SJCRH30 (cell line): ENCODE measurements around the gene DNAH17. TPM values are rescaled to one million over a fixed set of nuclear protein-coding genes. Genes with fewer than 3 reads are reported as not detected.

Source experiments
- DNase-seq, 2 experiments: peaks; one replicate each; pipeline ENCODE4 v3.0.0-alpha.2; 2015 to 2020
- H3K27ac ChIP-seq: fragments of 250-450 bp; sonication (Bioruptor Pico); 2 replicates; pipeline ENCODE4 v1.5.1; 2020; ENCODE audit warnings: mild to moderate bottlenecking, moderate library complexity
- H3K27me3 ChIP-seq: fragments of 250-450 bp; sonication (Bioruptor Pico); 2 replicates; pipeline ENCODE4 v1.5.1; 2020; ENCODE audit warnings: mild to moderate bottlenecking, moderate library complexity
- H3K36me3 ChIP-seq: fragments of 250-450 bp; sonication (Bioruptor Pico); 2 replicates; pipeline ENCODE4 v1.5.1; 2020; ENCODE audit warnings: mild to moderate bottlenecking, moderate library complexity
- H3K4me1 ChIP-seq: fragments of 250-450 bp; sonication (Bioruptor Pico); 2 replicates; pipeline ENCODE4 v1.5.1; 2020; ENCODE audit warnings: mild to moderate bottlenecking, moderate library complexity
- H3K4me3 ChIP-seq: fragments of 250-450 bp; sonication (Bioruptor Pico); 2 replicates; pipeline ENCODE4 v1.5.1; 2020; ENCODE audit warnings: mild to moderate bottlenecking, moderate library complexity
- H3K9me3 ChIP-seq: fragments of 250-450 bp; sonication (Bioruptor Pico); replicated peaks from 2 replicates; pipeline ENCODE4 v1.5.1; 2020; ENCODE audit warnings: mild to moderate bottlenecking, moderate library complexity
- total RNA-seq: library from RNA; depleted of rRNA; stranded (reverse); fragments of >200 nt; shearing (Covaris generic); gene quantifications from 2 replicates; pipeline ENCODE4 v1.2.3, GENCODE V29; 2014

Gene DNAH17
- total RNA-seq, 1 experiment from 2014 or later = 3.1 TPM

- Histone ChIP-seq H3K9me3 (no peaks in the 10 kb centered on the region), H3K36me3 (no peaks in the 10 kb centered on the region), H3K27ac (no peak overlapping the region), H3K4me1 (peaks cover 2% of the 10 kb centered on the region; the same call in 1 of the 2 replicates), H3K27me3 (no peaks in the 10 kb centered on the region), H3K4me3 (no peak overlapping the region)
- DNase-seq = no peak
These were observed 118.4 kb downstream of the DNAH17 start for GRCh38 chr17:78458736-78459335.

- DNase-seq = no peak
- Histone ChIP-seq H3K27me3 (no peaks in the 10 kb centered on the region), H3K27ac (no peak overlapping the region), H3K4me3 (no peak overlapping the region), H3K9me3 (no peaks in the 10 kb centered on the region), H3K4me1 (peaks cover 2% of the 10 kb centered on the region; the same call in 1 of the 2 replicates), H3K36me3 (no peaks in the 10 kb centered on the region)
These were observed 119.1 kb downstream of the DNAH17 start for GRCh38 chr17:78458091-78458490.

- no peaks in the 10 kb centered on the region for H3K9me3 ChIP-seq
- no peak for DNase-seq
- no peak overlapping the region for H3K4me3 ChIP-seq
- H3K27ac ChIP-seq = no peak overlapping the region
- H3K36me3 ChIP-seq = no peaks in the 10 kb centered on the region
- no peaks in the 10 kb centered on the region for H3K27me3 ChIP-seq
- peaks cover 15% of the 10 kb centered on the region for H3K4me1 ChIP-seq
These were observed 122.8 kb downstream of the DNAH17 start for GRCh38 chr17:78454346-78454745.

GRCh38 chr17:78451753-78452152, 125.4 kb downstream of the DNAH17 start:
- peaks cover 12% of the 10 kb centered on the region for H3K4me1 ChIP-seq
- H3K4me3 ChIP-seq = no peak overlapping the region
- H3K27ac ChIP-seq = no peak overlapping the region
- DNase-seq = no peak
- no peaks in the 10 kb centered on the region for H3K27me3 ChIP-seq
- H3K9me3 ChIP-seq = no peaks in the 10 kb centered on the region
- no peaks in the 10 kb centered on the region for H3K36me3 ChIP-seq

- no peaks in the 10 kb centered on the region for H3K27me3 ChIP-seq
- H3K9me3 ChIP-seq = no peaks in the 10 kb centered on the region
- peak; percentile 93 to 96 for DNase-seq
- H3K4me3 ChIP-seq = no peak overlapping the region
- H3K4me1 ChIP-seq = peaks cover 12% of the 10 kb centered on the region
- H3K36me3 ChIP-seq = no peaks in the 10 kb centered on the region
- H3K27ac ChIP-seq = peak overlapping the region; percentile 17; the same call in 1 of the 2 replicates
These were observed 126.4 kb downstream of the DNAH17 start for GRCh38 chr17:78450696-78451345.

GRCh38 chr17:78449983-78450595, 127.1 kb downstream of the DNAH17 start:
- Histone ChIP-seq H3K27ac (no peak overlapping the region), H3K4me3 (no peak overlapping the region), H3K4me1 (peaks cover 12% of the 10 kb centered on the region), H3K36me3 (no peaks in the 10 kb centered on the region), H3K9me3 (no peaks in the 10 kb centered on the region), H3K27me3 (no peaks in the 10 kb centered on the region)
- no peak for DNase-seq

- peak in 1 of 2 experiments; percentile 57 for DNase-seq
- Histone ChIP-seq H3K27ac (no peak overlapping the region), H3K27me3 (no peaks in the 10 kb centered on the region), H3K4me1 (peaks cover 12% of the 10 kb centered on the region), H3K4me3 (no peak overlapping the region), H3K9me3 (no peaks in the 10 kb centered on the region), H3K36me3 (no peaks in the 10 kb centered on the region)
These were observed 128.7 kb downstream of the DNAH17 start for GRCh38 chr17:78448356-78448993.

GRCh38 chr17:78446833-78447232, 130.4 kb downstream of the DNAH17 start:
- Histone ChIP-seq H3K4me1 (peaks cover 12% of the 10 kb centered on the region), H3K27me3 (no peaks in the 10 kb centered on the region), H3K27ac (no peak overlapping the region), H3K9me3 (no peaks in the 10 kb centered on the region), H3K36me3 (no peaks in the 10 kb centered on the region), H3K4me3 (no peak overlapping the region)
- no peak for DNase-seq

GRCh38 chr17:78444392-78444791, 132.8 kb downstream of the DNAH17 start:
- H3K27me3 ChIP-seq = no peaks in the 10 kb centered on the region
- H3K36me3 ChIP-seq = no peaks in the 10 kb centered on the region
- no peak for DNase-seq
- no peak overlapping the region for H3K27ac ChIP-seq
- H3K4me3 ChIP-seq = no peak overlapping the region
- 0 out of 2 replicates have a peak, but pooled peaks cover 6% of the 10 kb centered on the region for H3K4me1 ChIP-seq
- no peaks in the 10 kb centered on the region for H3K9me3 ChIP-seq

- Histone ChIP-seq H3K36me3 (no peaks in the 10 kb centered on the region), H3K4me3 (no peak overlapping the region)
- no peak for DNase-seq
These were observed 134.5 kb downstream of the DNAH17 start for GRCh38 chr17:78442648-78443218.

GRCh38 chr17:78441271-78441971, 135.8 kb downstream of the DNAH17 start:
- H3K27ac ChIP-seq = no peak overlapping the region
- H3K4me3 ChIP-seq = no peak overlapping the region
- peaks cover 16% of the 10 kb centered on the region for H3K4me1 ChIP-seq
- peak in 1 of 2 experiments; percentile 47 for DNase-seq
- H3K36me3 ChIP-seq = no peaks in the 10 kb centered on the region
- H3K9me3 ChIP-seq = no peaks in the 10 kb centered on the region
- no peaks in the 10 kb centered on the region for H3K27me3 ChIP-seq

More at GRCh38 chr17:78442648-78443218, 134.5 kb downstream of the DNAH17 start:
- Histone ChIP-seq H3K27me3 (no peaks in the 10 kb centered on the region), H3K4me1 (peaks cover 6% of the 10 kb centered on the region; the same call in 1 of the 2 replicates), H3K27ac (no peak overlapping the region), H3K9me3 (no peaks in the 10 kb centered on the region)

- Histone ChIP-seq H3K36me3 (no peaks in the 10 kb centered on the region), H3K4me3 (no peak overlapping the region), H3K27ac (no peak overlapping the region), H3K27me3 (no peaks in the 10 kb centered on the region), H3K4me1 (peaks cover 19% of the 10 kb centered on the region), H3K9me3 (no peaks in the 10 kb centered on the region)
- no peak for DNase-seq
These were observed 138.4 kb downstream of the DNAH17 start for GRCh38 chr17:78438694-78439325.

GRCh38 chr17:78438271-78438691, 138.9 kb downstream of the DNAH17 start:
- Histone ChIP-seq H3K27ac (no peak overlapping the region), H3K4me1 (peaks cover 19% of the 10 kb centered on the region), H3K4me3 (no peak overlapping the region), H3K27me3 (no peaks in the 10 kb centered on the region), H3K36me3 (no peaks in the 10 kb centered on the region), H3K9me3 (no peaks in the 10 kb centered on the region)
- DNase-seq = no peak
